HG03103 (cell line): ENCODE results near the gene MAP2K3.

ENCODE experiments used
- ATAC-seq: cut with Tn5 transposase; IDR thresholded peaks from one replicate; pipeline ENCODE4 v1.9.1; 2021; ENCODE audit warnings: low read depth; ENCODE audit not compliant: unreplicated experiment

The MAP2K3 gene

GRCh38 chr17:21252796-21253645 is 31.5 kb upstream of the MAP2K3 start, which contains the start of gene NATD1:
NATD1 (minus strand) TSS chr17:21253410; CDS start chr17:21253264, 146 bp downstream.
- ATAC-seq = peak; percentile 57

- peak; percentile 14 for ATAC-seq
These were observed 30.7 kb upstream of the MAP2K3 start for GRCh38 chr17:21253646-21254441.

- ATAC-seq = no peak
These were observed 25.9 kb upstream of the MAP2K3 start for GRCh38 chr17:21258593-21258992.

- no peak for ATAC-seq
These were observed 22.1 kb upstream of the MAP2K3 start for GRCh38 chr17:21262259-21262993.

GRCh38 chr17:21263376-21263775 is 21.1 kb upstream of the MAP2K3 start:
- no peak for ATAC-seq

GRCh38 chr17:21268596-21269188 is 15.8 kb upstream of the MAP2K3 start:
- no peak for ATAC-seq

GRCh38 chr17:21269394-21269793 is 15.1 kb upstream of the MAP2K3 start:
- no peak for ATAC-seq

- ATAC-seq = no peak
These were observed 12.9 kb upstream of the MAP2K3 start for GRCh38 chr17:21271454-21272183.

- ATAC-seq = no peak
These were observed 12.3 kb upstream of the MAP2K3 start for GRCh38 chr17:21272250-21272649.

- no peak for ATAC-seq
These were observed 11.4 kb upstream of the MAP2K3 start for GRCh38 chr17:21272881-21273792.

- ATAC-seq = peak; percentile 2
These were observed 9.4 kb upstream of the MAP2K3 start for GRCh38 chr17:21275047-21275578.

GRCh38 chr17:21275579-21276263 is 8.8 kb upstream of the MAP2K3 start:
- ATAC-seq = peak; percentile 84

- ATAC-seq = no peak
These were observed 8.3 kb upstream of the MAP2K3 start for GRCh38 chr17:21276264-21276588.

GRCh38 chr17:21277332-21277731 is 7.2 kb upstream of the MAP2K3 start:
- no peak for ATAC-seq

GRCh38 chr17:21278450-21279197 is 5.9 kb upstream of the MAP2K3 start:
- no peak for ATAC-seq

GRCh38 chr17:21279198-21279535 is 5.3 kb upstream of the MAP2K3 start:
- no peak for ATAC-seq

- ATAC-seq = no peak
These were observed 4.9 kb upstream of the MAP2K3 start for GRCh38 chr17:21279582-21279981.
